ENCODE measurements around the gene SGMS2.

SGMS2 gene

GRCh38 chr4:107930821-107931774, 106.4 kb downstream of the SGMS2 start, which contains the start of gene CYP2U1 (continued):
- TF ChIP-seq, protein P1, sequence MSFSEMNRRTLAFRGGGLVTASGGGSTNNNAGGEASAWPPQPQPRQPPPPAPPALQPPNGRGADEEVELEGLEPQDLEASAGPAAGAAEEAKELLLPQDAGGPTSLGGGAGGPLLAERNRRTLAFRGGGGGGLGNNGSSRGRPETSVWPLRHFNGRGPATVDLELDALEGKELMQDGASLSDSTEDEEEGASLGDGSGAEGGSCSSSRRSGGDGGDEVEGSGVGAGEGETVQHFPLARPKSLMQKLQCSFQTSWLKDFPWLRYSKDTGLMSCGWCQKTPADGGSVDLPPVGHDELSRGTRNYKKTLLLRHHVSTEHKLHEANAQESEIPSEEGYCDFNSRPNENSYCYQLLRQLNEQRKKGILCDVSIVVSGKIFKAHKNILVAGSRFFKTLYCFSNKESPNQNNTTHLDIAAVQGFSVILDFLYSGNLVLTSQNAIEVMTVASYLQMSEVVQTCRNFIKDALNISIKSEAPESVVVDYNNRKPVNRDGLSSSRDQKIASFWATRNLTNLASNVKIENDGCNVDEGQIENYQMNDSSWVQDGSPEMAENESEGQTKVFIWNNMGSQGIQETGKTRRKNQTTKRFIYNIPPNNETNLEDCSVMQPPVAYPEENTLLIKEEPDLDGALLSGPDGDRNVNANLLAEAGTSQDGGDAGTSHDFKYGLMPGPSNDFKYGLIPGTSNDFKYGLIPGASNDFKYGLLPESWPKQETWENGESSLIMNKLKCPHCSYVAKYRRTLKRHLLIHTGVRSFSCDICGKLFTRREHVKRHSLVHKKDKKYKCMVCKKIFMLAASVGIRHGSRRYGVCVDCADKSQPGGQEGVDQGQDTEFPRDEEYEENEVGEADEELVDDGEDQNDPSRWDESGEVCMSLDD (tag by site-specific recombination; IDR thresholded peaks at IDR 0.05) = 0 out of 2 replicates have a peak, but pooled peaks have one; percentile 32
- TF ChIP-seq ZNF184 (tag by site-specific recombination; IDR thresholded peaks at IDR 0.05) = no peak
- TF ChIP-seq ZBTB8A (tag by site-specific recombination; IDR thresholded peaks at IDR 0.05) = 0 out of 2 replicates have a peak, but pooled peaks have one; percentile 48
- TF ChIP-seq GLIS2 (tag by site-specific recombination; IDR thresholded peaks at IDR 0.05) = peak; percentile 54
- TF ChIP-seq, protein P2, sequence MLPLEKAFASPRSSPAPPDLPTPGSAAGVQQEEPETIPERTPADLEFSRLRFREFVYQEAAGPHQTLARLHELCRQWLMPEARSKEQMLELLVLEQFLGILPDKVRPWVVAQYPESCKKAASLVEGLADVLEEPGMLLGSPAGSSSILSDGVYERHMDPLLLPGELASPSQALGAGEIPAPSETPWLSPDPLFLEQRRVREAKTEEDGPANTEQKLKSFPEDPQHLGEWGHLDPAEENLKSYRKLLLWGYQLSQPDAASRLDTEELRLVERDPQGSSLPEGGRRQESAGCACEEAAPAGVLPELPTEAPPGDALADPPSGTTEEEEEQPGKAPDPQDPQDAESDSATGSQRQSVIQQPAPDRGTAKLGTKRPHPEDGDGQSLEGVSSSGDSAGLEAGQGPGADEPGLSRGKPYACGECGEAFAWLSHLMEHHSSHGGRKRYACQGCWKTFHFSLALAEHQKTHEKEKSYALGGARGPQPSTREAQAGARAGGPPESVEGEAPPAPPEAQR (tag by site-specific recombination; IDR thresholded peaks at IDR 0.05) = no peak
- TF ChIP-seq ZFHX2 (tag by site-specific recombination; conservative IDR thresholded peaks at IDR 0.05) = peak; percentile 84
- TF ChIP-seq ZNF140 (tag by site-specific recombination; IDR thresholded peaks at IDR 0.05) = no peak
- TF ChIP-seq ZNF341 (tag by site-specific recombination; IDR thresholded peaks at IDR 0.05; ENCODE audit: low read depth) = peak; percentile 22; the same call in 1 of the 2 replicates
- TF ChIP-seq ZNF302 (tag by site-specific recombination; IDR thresholded peaks at IDR 0.05; ENCODE audit: low read depth) = no peak
- TF ChIP-seq ZNF335 (tag by site-specific recombination; conservative IDR thresholded peaks at IDR 0.05) = peak; percentile 41; the same call in 1 of the 2 replicates
- no peak for TF ChIP-seq KLF9 (tag by site-specific recombination; IDR thresholded peaks at IDR 0.05; ENCODE audit: low read depth)
- 0 out of 2 replicates have a peak, but pooled peaks have one; percentile 29 for TF ChIP-seq PBX3 (CRISPR knock-in tag; IDR thresholded peaks at IDR 0.05)
- TF ChIP-seq ZNF366 (tag by site-specific recombination; conservative IDR thresholded peaks at IDR 0.05) = peak; percentile 36; the same call in 1 of the 2 replicates
- no peak for TF ChIP-seq ZNF624 (tag by site-specific recombination; IDR thresholded peaks at IDR 0.05)
- TF ChIP-seq, protein P3, sequence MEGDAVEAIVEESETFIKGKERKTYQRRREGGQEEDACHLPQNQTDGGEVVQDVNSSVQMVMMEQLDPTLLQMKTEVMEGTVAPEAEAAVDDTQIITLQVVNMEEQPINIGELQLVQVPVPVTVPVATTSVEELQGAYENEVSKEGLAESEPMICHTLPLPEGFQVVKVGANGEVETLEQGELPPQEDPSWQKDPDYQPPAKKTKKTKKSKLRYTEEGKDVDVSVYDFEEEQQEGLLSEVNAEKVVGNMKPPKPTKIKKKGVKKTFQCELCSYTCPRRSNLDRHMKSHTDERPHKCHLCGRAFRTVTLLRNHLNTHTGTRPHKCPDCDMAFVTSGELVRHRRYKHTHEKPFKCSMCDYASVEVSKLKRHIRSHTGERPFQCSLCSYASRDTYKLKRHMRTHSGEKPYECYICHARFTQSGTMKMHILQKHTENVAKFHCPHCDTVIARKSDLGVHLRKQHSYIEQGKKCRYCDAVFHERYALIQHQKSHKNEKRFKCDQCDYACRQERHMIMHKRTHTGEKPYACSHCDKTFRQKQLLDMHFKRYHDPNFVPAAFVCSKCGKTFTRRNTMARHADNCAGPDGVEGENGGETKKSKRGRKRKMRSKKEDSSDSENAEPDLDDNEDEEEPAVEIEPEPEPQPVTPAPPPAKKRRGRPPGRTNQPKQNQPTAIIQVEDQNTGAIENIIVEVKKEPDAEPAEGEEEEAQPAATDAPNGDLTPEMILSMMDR (tag by site-specific recombination; IDR thresholded peaks at IDR 0.05) = no peak
- peak; percentile 33; the same call in 1 of the 2 replicates for TF ChIP-seq ZBTB48 (tag by site-specific recombination; IDR thresholded peaks at IDR 0.05)
- TF ChIP-seq, protein P4, sequence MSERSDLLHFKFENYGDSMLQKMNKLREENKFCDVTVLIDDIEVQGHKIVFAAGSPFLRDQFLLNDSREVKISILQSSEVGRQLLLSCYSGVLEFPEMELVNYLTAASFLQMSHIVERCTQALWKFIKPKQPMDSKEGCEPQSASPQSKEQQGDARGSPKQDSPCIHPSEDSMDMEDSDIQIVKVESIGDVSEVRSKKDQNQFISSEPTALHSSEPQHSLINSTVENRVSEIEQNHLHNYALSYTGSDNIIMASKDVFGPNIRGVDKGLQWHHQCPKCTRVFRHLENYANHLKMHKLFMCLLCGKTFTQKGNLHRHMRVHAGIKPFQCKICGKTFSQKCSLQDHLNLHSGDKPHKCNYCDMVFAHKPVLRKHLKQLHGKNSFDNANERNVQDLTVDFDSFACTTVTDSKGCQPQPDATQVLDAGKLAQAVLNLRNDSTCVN (tag by site-specific recombination; optimal IDR thresholded peaks at IDR 0.05) = peak; percentile 79
- TF ChIP-seq ZNF701 (tag by site-specific recombination; IDR thresholded peaks at IDR 0.05) = no peak

All from HEK293 (cell line).